DMS79 (cell line): ENCODE data around the gene KATNAL1.

ENCODE experiments used
- DNase-seq: peaks from one replicate; lab custom pipeline; 2025; lab: John Stamatoyannopoulos, UW

The KATNAL1 gene

DNA sequence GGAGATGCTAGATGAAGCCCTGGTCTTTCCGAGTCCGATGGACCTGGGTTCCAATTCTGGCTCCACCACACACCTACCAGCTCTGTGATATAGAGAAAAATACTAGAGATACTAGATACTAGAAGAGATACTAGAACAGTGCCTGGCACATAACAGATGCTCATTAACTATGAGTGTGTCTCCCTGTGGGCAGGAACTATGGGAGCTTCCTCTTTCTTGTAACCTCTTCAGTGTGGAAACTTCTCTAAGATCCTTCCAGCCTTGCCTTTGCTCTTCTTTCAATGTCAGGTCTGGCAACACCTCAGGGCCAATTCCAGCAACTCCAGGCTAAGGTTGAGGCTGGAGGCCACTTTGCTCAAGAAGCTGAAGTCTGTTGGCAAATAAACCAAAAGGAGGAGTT, 143.9 kb downstream of the KATNAL1 start:
- DNase-seq, result no peak

DNA sequence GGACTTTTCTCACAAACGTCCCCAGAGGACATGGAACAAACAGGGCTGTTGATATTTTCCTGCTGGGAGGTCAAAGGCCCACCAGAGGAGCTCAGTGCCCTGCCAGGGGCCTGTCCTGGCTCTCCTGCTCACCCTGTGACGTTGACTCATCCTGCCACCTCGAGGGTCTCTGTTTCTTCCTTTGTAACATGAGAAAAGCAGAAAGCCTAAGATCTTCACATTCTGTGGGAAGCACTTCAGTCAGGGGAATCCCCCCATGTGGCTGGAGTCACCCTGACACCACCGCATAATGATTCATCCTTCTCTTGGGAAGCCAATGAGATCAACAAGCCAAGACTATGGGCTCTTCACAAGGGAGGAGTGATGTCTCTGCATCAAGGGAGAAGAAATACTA, 147.9 kb downstream of the KATNAL1 start:
- DNase-seq, result no peak

DNA sequence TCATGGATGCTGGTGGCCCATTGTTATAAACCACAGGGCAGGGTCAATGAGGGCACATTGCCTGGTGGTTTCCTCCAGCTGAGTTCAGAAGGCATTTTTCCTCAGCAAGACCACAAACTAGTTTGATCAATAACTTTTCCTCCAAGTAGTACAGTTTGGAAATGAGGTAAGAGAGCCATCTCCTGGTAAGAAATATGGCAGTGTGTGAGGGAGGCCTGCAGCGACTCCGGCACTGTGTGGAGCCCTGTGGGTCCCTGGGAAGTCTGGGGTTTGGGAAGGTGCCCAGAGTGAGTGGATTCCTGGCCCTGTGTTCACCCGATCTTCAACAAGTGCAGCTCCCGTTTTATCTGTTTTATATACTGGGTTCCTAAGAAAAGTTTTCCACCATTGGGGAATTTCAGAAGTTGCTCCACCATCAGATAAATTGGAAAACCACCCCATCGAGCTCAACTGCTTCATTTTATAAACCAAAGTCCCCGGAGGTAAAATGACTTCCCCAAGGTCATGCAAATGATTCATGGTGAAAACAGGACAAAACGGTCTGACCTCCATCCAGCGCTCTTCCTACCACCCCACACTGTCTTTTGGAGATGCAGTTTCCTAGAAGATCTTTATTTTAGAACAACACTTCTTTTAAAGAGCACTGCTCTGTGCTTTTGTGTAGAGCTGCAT, 148.4 kb downstream of the KATNAL1 start:
- no peak for DNase-seq

DNA sequence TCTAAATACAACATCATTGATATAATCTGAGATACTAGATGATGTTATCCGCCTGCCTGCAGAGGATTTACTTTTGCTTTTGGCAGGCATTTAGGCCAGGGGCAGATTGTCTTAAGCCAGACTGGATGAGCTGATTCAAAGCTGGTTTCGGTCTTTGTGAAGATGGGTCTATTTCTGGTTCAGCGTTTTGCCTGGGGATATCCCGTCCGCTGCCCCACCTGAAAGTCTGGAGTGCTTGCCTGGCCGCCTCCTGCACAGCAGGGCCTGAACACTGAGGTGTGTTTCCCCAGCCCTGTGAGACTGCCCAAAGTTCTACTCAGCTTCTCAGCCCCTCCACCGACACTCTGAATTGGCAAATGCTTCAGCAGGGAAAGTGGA, 149.7 kb downstream of the KATNAL1 start:
- DNase-seq, result no peak

DNA sequence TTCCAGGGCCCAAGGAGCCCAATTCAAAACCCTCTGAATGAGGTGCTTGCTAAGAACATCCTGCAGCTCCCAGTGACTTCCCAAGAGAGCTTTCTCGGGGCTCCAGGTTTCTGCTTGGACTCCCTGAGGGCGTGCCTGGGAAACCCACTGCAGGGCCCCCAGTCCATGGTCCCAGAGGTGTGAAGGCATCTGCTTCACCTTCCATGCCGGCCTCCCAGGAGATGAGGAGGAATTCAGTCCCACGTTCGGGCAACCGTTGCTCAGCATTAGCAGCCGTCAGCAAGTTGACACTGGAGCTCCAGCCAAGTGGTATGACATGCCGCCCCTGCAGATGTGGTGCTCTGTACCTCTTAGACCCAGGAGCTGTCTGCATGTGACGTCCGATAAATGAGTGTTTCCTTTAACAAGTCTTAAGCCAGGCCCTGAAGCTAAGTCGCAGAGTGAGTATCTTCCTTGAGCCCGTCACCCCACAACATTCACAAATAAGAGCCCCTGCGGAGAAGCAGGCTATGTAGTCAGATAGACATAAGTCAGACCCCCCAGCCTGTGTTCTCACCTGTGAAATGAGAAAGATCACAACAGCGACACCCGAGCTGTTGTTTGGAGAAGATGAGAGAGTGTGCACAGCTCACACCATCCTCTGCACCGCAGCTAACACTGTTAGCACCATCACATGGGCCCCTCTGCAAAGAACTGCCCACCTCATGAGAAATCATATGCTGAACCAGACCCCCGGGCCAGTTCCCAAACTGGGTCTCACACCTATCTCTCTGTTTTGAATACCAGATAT, 150.3 kb downstream of the KATNAL1 start:
- no peak for DNase-seq

DNA sequence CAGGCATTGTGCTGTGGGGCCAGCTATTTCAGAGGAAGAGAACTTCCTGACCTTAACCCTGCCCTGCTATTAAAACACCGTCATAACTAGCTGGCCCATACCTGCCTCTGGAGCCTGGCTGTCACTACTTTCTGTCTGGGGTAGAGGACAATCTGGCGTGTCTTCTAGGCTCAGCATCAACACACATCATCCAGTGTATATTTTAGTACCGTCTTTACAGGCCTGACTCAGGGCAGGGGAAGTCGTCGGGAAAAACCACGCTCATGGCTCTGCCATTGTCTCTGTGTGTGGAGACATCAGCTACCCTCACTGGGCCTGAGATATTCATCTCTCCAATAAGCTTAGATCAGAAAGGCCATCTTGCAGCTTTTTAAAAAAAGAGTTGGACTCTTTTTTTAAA, 151.1 kb downstream of the KATNAL1 start:
- DNase-seq, result no peak

DNA sequence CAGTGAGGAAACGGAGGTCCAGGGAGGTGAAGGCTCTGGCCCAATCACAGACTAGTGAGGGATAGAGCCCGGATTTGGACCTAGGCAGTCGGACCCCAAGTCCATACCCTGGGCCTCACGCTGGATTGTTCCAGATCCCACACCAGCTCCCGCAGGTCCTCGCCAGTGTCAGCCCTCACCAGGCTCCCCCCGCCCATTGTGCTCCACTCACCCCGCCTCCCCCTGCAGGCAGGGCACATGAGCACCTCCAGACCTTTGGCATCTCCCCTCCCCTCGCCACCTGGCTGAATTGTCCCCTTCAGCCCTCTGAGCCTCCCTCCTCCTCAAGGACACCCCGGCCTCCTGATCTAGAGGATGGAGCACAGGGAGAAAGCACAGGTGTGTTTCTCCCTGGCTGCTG, 152.4 kb downstream of the KATNAL1 start:
- DNase-seq, result no peak

DNA sequence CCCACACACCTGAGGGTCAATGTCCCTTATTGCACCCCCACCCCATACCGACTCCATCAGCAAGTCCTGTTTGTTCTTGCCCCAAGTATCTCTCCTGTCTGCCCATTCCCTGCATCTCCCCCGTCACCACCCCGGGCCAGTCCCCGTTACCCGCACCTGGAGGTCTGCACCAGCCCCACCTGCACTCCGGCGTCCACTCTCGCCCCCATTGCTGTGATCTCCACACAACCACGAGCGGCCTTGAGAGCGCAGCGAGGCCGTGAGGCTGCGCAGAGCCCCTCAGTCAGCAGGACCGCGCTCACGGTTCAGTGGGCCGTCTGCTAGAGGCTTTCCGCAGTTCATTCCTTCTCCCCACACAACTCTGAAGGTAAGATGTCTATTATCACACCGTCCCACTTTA, 152.8 kb downstream of the KATNAL1 start:
- no peak for DNase-seq

DNA sequence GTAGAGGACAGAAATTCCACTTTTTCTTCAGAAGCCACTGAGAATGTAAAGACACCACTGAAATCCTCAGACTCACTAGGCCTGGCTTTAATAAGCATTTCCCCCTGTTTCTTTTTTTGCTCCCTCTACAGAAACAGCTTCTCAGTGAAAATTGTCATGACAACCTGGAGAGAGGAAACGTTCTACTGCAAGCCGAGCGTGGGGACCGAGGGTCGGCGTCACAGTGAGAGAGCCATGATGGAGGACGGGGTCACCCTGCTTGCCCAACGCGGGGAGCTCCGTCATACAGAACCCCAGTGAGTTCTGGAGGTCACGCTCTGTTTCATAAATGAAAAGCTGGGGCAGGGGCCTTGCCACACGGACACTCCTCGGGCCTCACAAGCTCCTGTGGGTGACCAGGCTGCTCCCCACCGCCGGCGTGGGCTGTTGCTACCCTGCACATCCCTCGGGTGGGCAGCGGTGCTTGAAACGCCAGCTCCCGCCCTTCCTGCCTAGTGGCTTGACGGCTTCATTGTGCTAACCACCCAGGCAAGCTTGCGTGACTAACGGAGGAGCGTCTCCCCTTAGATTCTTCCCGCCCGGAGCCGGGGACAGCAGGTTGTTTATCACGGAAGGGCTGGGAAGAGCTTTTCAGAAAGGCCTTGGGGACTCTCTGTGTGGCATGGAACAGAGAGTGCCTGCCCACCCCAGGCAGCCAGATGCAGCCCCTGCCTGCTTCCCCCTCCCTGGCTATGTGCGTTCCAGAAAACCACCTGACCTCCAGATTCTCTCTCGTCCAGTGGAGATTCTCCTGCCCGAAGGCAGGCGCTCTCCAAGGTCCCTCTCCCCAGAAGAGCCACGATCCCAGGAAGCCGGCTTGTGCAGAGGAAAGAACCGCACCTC, 153.6 kb downstream of the KATNAL1 start:
- peak; percentile 26 for DNase-seq
